Stomach (tissue), 4 donors: ENCODE measurements around the gene LRRC63.

Source experiments
- CTCF ChIP-seq, 7 experiments: fragments of 450-650 bp in 4 of 7; fragments of 200-600 bp in 3 of 7; sonication (generic) in 3 of 7; IDR thresholded peaks; one replicate each; pipeline ENCODE4 v1.5.1; 2016 to 2019; ENCODE audit warnings: antibody characterized with exemption in 7 of 7, control low read depth in 2 of 7, mild to moderate bottlenecking in 1 of 7
- POLR2A ChIP-seq, 4 donors: fragments of 450-650 bp; IDR thresholded peaks; one replicate each; pipeline ENCODE4 v1.6.1; 2016; ENCODE audit warnings: antibody characterized with exemption in 4 of 4, control low read depth in 2 of 4, mild to moderate bottlenecking in 1 of 4, moderate library complexity in 1 of 4
- POLR2AphosphoS5 ChIP-seq, 3 donors: sonication (generic); formaldehyde crosslinking; IDR thresholded peaks; one replicate each; pipeline ENCODE4 v1.6.1; 2016; ENCODE audit warnings: antibody characterized with exemption in 3 of 3

- TF ChIP-seq CTCF (IDR thresholded peaks at IDR 0.05) (no peak), POLR2AphosphoS5 (IDR thresholded peaks at IDR 0.05) (no peak), POLR2A (IDR thresholded peaks at IDR 0.05) (no peak)
These were observed 33.6 kb upstream of the LRRC63 start for GRCh38 chr13:46178143-46178542.
